ENCODE data around the gene RENBP. TPM values are rescaled to one million over a fixed set of nuclear protein-coding genes. Genes with fewer than 3 reads are reported as not detected.

RENBP gene
- polyA plus RNA-seq, 1 experiment, result 0.16 TPM

DNA sequence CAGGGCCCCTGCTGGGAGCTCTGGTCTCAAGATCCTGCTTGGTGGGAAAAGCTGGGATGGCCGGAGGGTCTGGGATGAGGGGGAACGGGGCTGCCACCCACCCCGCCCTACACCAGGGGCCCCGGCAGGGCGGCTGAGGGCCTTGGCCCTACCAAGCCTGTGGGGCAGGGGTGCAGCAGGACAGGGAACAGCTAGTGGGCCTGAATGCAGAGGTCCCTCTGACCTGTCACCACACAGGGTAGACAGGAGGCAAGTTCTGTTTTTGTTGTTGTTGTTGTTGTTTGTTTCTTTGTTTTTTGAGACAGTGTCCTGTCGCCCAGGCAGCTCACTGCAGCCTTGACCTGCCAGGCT, 332 bp upstream of the RENBP start:
- H3K4me3 ChIP-seq (ENCODE audit: low read depth, low read length), result no peak overlapping the region
- no peak for DNase-seq (ENCODE audit: low read depth, low spot score)
- ChIA-PET CTCF (interaction anchor here (0.7 to 1.3 kb wide), 3 partner anchors 17 to 334 kb away, joined by 3 to 5 read pairs (median 3); no protein-coding TSS in a partner anchor), POLR2A (no interaction called here)
- TF ChIP-seq, protein P1, sequence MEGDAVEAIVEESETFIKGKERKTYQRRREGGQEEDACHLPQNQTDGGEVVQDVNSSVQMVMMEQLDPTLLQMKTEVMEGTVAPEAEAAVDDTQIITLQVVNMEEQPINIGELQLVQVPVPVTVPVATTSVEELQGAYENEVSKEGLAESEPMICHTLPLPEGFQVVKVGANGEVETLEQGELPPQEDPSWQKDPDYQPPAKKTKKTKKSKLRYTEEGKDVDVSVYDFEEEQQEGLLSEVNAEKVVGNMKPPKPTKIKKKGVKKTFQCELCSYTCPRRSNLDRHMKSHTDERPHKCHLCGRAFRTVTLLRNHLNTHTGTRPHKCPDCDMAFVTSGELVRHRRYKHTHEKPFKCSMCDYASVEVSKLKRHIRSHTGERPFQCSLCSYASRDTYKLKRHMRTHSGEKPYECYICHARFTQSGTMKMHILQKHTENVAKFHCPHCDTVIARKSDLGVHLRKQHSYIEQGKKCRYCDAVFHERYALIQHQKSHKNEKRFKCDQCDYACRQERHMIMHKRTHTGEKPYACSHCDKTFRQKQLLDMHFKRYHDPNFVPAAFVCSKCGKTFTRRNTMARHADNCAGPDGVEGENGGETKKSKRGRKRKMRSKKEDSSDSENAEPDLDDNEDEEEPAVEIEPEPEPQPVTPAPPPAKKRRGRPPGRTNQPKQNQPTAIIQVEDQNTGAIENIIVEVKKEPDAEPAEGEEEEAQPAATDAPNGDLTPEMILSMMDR (IDR thresholded peaks at IDR 0.05; ENCODE audit: low read depth, low read length), result no peak
- no peak overlapping the region for H3K27ac ChIP-seq (ENCODE audit: low read depth, low read length)
- H3K9me3 ChIP-seq (ENCODE audit: control insufficient read depth, insufficient read depth, low read length), result no peaks in the 10 kb centered on the region
- no peaks in the 10 kb centered on the region for H3K27me3 ChIP-seq (ENCODE audit: control insufficient read depth, insufficient read depth, low read length)

DNA sequence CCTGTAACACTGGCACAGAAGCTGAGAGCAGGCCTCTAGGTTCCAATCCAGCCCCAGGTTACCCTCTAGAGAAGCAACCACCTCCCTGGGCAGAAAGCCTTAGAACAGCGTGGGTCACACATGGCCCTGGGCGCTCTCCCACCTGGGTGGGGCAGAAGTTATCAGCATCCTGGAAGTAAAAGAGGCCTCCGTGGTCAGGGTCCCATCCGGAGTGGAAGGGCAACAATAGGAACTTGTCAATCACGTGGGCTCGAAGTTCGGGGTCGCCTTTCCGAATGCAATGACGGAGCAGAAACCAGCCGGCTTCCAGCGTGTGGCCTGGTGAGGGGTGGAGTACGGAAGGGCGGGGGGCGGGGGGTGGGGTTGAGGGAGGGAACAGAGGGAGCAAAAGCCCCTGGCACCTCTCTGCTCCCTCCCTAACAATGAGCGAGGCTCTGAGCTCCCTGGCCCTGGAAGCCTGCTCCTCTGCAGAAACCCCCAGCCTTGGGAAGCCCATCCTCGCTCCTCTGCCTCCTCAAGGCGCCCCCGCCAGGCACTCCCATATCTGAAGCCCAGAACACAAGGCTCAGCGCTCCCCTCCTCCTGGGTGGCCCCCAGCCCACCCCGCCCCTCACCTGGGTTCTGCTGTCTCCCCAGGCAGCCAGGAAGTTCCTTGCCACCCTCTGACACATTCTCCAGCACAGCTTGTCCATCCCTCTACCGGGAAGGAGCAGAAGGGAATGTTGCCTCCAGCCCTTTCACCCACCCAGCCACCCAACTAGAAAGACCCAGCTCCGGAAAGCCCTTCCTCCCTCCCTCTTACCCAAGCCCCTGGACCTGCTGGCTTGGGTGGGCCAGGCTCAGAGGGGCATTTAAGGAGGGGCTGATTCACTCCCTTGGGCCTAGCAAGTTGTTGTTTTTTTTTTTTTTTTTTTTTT, 2.8 kb downstream of the RENBP start:
- H3K27me3 ChIP-seq (ENCODE audit: control insufficient read depth, insufficient read depth, low read length), result no peaks in the 10 kb centered on the region
- no peak overlapping the region for H3K27ac ChIP-seq (ENCODE audit: low read depth, low read length)
- no peak overlapping the region for H3K4me3 ChIP-seq (ENCODE audit: low read depth, low read length)
- H3K9me3 ChIP-seq (ENCODE audit: control insufficient read depth, insufficient read depth, low read length), result no peaks in the 10 kb centered on the region
- TF ChIP-seq, protein P1 (IDR thresholded peaks at IDR 0.05; ENCODE audit: low read depth, low read length), result no peak
- no peak for DNase-seq (ENCODE audit: low read depth, low spot score)
- POLR2A ChIA-PET, result no interaction called here
- CTCF ChIA-PET, result interaction anchor here (0.7 to 0.8 kb wide), 2 partner anchors 18 to 480 kb away, joined by 3 to 4 read pairs; no protein-coding TSS in a partner anchor

DNA sequence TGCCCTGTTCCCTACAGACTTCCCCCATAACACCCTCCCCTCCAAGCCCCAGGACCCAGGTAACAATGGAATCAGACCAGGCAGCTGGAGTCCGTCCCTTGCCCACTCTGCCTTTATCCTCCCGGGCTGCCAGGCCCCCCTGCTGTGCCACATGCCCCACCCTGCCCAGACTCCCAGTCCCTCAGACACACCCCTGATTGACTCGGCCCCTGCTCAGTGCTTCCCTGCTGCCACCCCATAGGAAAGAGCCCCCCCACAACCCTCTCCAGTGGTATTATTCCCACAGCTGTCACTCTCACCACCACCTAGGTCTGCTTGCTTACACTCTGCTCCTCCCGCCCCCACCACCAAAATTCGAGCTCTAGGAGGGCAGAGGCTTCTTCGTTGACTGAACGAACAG, 4.9 kb downstream of the RENBP start:
- H3K27ac ChIP-seq (ENCODE audit: low read depth, low read length), result no peak overlapping the region
- TF ChIP-seq, protein P1 (IDR thresholded peaks at IDR 0.05; ENCODE audit: low read depth, low read length), result no peak
- no peaks in the 10 kb centered on the region for H3K9me3 ChIP-seq (ENCODE audit: control insufficient read depth, insufficient read depth, low read length)
- DNase-seq (ENCODE audit: low read depth, low spot score), result no peak
- no peaks in the 10 kb centered on the region for H3K27me3 ChIP-seq (ENCODE audit: control insufficient read depth, insufficient read depth, low read length)
- ChIA-PET CTCF (interaction anchor here (0.6 to 1.6 kb wide), 2 partner anchors 9 to 470 kb away, joined by 3 to 4 read pairs; no protein-coding TSS in a partner anchor), POLR2A (no interaction called here)
- H3K4me3 ChIP-seq (ENCODE audit: low read depth, low read length), result no peak overlapping the region

DNA sequence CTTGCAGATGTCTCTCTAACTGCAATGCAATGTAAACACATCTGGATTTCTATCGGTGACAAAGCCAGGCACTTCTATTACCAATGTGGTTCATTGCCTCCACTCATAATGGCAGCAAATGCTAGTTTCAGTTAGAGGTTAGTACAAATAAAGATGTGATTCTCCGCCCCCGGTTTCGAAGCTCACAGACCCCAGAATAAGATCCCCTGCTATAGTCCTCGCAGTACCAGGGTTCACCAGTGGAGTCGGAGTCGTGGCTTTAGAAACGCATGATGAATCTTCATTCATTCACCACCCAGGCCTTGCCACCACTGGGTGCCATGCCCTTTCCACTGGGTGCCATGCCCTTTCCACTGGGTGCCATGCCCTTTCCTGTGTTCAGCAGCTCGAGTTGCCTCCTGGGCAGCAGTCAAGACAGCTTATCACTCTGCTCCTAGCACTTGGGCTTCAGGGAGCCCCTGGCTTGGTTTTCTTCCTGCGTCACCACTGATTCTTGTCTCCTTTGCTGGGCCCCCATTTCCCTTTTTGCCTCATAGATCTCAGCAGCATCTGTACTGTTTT, 6.1 kb downstream of the RENBP start:
- Histone ChIP-seq H3K27me3 (ENCODE audit: control insufficient read depth, insufficient read depth, low read length) (no peaks in the 10 kb centered on the region), H3K27ac (ENCODE audit: low read depth, low read length) (no peak overlapping the region), H3K4me3 (ENCODE audit: low read depth, low read length) (no peak overlapping the region), H3K9me3 (ENCODE audit: control insufficient read depth, insufficient read depth, low read length) (no peaks in the 10 kb centered on the region)
- DNase-seq (ENCODE audit: low read depth, low spot score), result no peak
- ChIA-PET CTCF (interaction anchor here (1.4 to 1.6 kb wide), 2 partner anchors 9 to 10 kb away, joined by 3 to 14 read pairs; no protein-coding TSS in a partner anchor), POLR2A (no interaction called here)
- TF ChIP-seq, protein P1 (IDR thresholded peaks at IDR 0.05; ENCODE audit: low read depth, low read length), result no peak

DNA sequence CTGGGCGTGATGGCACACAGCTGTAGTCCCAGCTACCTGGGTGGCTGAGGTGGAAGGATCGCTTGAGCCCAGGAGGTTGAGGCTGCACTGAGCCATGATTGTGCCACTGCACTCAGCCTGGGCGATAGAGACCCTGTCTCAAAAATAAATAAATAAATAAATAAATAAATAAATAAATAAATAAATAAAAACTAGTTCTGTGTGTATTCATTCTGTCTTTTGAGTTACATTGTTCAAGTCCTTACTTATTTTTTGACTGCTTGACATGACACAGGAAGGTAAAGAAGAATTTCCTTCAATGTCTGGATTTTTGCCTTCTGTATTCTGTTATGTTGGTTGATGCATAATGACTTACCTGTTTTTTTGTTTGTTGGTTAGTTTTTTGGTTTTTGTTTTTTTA, 7.4 kb downstream of the RENBP start:
- Histone ChIP-seq H3K4me3 (ENCODE audit: low read depth, low read length) (no peak overlapping the region), H3K27me3 (ENCODE audit: control insufficient read depth, insufficient read depth, low read length) (no peaks in the 10 kb centered on the region), H3K27ac (ENCODE audit: low read depth, low read length) (no peak overlapping the region), H3K9me3 (ENCODE audit: control insufficient read depth, insufficient read depth, low read length) (no peaks in the 10 kb centered on the region)
- no peak for DNase-seq (ENCODE audit: low read depth, low spot score)
- TF ChIP-seq, protein P1 (IDR thresholded peaks at IDR 0.05; ENCODE audit: low read depth, low read length), result no peak
- ChIA-PET CTCF (interaction anchor here (1.2 to 4.0 kb wide), 2 partner anchors 10 to 14 kb away, joined by 3 to 29 read pairs; no protein-coding TSS in a partner anchor), POLR2A (no interaction called here)

Data from AG04450 (cell line).